ENCODE results near the gene DNAJB8. TPM values are rescaled to one million over a fixed set of nuclear protein-coding genes. Genes with fewer than 3 reads are reported as not detected.

The DNAJB8 gene
- total and polyA plus RNA-seq, 9 of the 15 experiments (the other 6 are each of a cell fraction or from before 2014, with no cell fraction given) = not detected

- TF ChIP-seq UBTF (IDR thresholded peaks at IDR 0.05; ENCODE audit: borderline replicate concordance in 1 of 2, low read depth in 2 of 2, low read length in 2 of 2) (peak in 1 of 2 experiments; percentile 44; a peak in 1 of 4 replicates), ZNF79 (CRISPR knock-in tag; IDR thresholded peaks at IDR 0.05; ENCODE audit: low read depth) (no peak), POLR2AphosphoS5 (IDR thresholded peaks at IDR 0.05; ENCODE audit: control insufficient read depth, insufficient read depth, low read depth, low read length) (peak; percentile 78), NFYB (IDR thresholded peaks at IDR 0.05; ENCODE audit: extremely low read depth, insufficient read length) (no peak), E2F3 (CRISPR knock-in tag; IDR thresholded peaks at IDR 0.05) (peak; percentile 54; the same call in 1 of the 2 replicates), ZFPM2 (CRISPR knock-in tag; IDR thresholded peaks at IDR 0.05) (peak; percentile 94; the same call in 1 of the 2 replicates), GATA2 (CRISPR knock-in tag; IDR thresholded peaks at IDR 0.05) (peak; percentile 98), ARHGAP35 (IDR thresholded peaks at IDR 0.05; ENCODE audit: partially characterized antibody) (no peak), AFF4 (CRISPR knock-in tag; IDR thresholded peaks at IDR 0.05) (no peak), MLLT1 (IDR thresholded peaks at IDR 0.05) (no peak; a peak in 2 of 4 replicates), SLC30A9 (CRISPR knock-in tag; IDR thresholded peaks at IDR 0.05) (no peak), RBM25 (IDR thresholded peaks at IDR 0.05; ENCODE audit: low read depth, low read length, severe bottlenecking) (no peak), CBX1 (IDR thresholded peaks at IDR 0.05; ENCODE audit: low read depth) (peak; percentile 39; the same call in 1 of the 2 replicates), ZNF644 (tag; IDR thresholded peaks at IDR 0.05; ENCODE audit: low read depth) (peak; percentile 19; the same call in 1 of the 2 replicates), RNF219 (CRISPR knock-in tag; IDR thresholded peaks at IDR 0.05) (peak; percentile 78; the same call in 1 of the 2 replicates), EHMT2 (IDR thresholded peaks at IDR 0.05) (no peak), NRF1 (conservative IDR thresholded peaks at IDR 0.05 in 1 of 2, IDR thresholded peaks at IDR 0.05 in 1 of 2) (peak; percentile 58 to 68)
Measured at GRCh38 chr3:128415773-128416577, 50.7 kb downstream of the DNAJB8 start (continued).

Measured in K562 (cell line).